Astrocyte of the spinal cord (primary cell): ENCODE data around the gene KHK.
"Not testable (repeated sequence)": the region's sequence is repeated elsewhere in the genome, so short reads cannot be mapped to it uniquely, and the experiment has no call there.

Experiments used
- DNase-seq: peaks from one replicate; pipeline ENCODE4 v3.0.0; 2011; ENCODE audit warnings: low read depth, low spot score
- H3K4me3 ChIP-seq: 2 replicates; pipeline ENCODE4 v1.5.1; 2011; ENCODE audit warnings: low read depth, mild to moderate bottlenecking, low read length, moderate library complexity
- CTCF ChIP-seq: IDR thresholded peaks from 2 replicates; pipeline ENCODE4 v1.5.1; 2012; ENCODE audit warnings: low read depth, mild to moderate bottlenecking, low read length, inconsistent platforms
- in situ Hi-C: cut with HindIII; loops from 2 replicates; pipeline ENCODE4 v1.10.0; 2017; ENCODE audit warnings: low sequenced_read_pairs

The KHK gene

GRCh38 chr2:27074738-27075565 is 11.6 kb upstream of the KHK start:
- in situ Hi-C loops = no loop called here
- TF ChIP-seq CTCF = no peak
- no peak for DNase-seq
- H3K4me3 ChIP-seq = no peak overlapping the region

- H3K4me3 ChIP-seq, in situ Hi-C loops, DNase-seq: not testable (repeated sequence)
Observed at GRCh38 chr2:27075566-27075871, 11.1 kb upstream of the KHK start.

- TF ChIP-seq CTCF = no peak
- no peak for DNase-seq
- no peak overlapping the region for H3K4me3 ChIP-seq
- in situ Hi-C loops = no loop called here
Observed at GRCh38 chr2:27076323-27076722, 10.2 kb upstream of the KHK start.

GRCh38 chr2:27077231-27077630 is 9.3 kb upstream of the KHK start:
- in situ Hi-C loops = no loop called here
- TF ChIP-seq CTCF = no peak
- H3K4me3 ChIP-seq = no peak overlapping the region
- DNase-seq = no peak

- peak within 1 kb of the TSS; percentile 62 for H3K4me3 ChIP-seq
- no peak for TF ChIP-seq CTCF
- in situ Hi-C loops = no loop called here
- peak; percentile 96 for DNase-seq
Observed at GRCh38 chr2:27078267-27079194, 8.0 kb upstream of the KHK start, which contains the start of gene EMILIN1. TSS of gene EMILIN1 (plus strand) at chr2:27078615. CDS start at chr2:27079066, 451 bp downstream.

GRCh38 chr2:27079233-27080139 is 7.1 kb upstream of the KHK start:
- in situ Hi-C loops = no loop called here
- peak overlapping the region; percentile 62 for H3K4me3 ChIP-seq
- no peak for TF ChIP-seq CTCF
- DNase-seq = no peak
